H1 (cell line): Measurements from ENCODE around the gene SVIL. TPM values are rescaled to one million over a fixed set of nuclear protein-coding genes. Genes with fewer than 3 reads are reported as not detected.
A peak's percentile ranks its signal among the peaks of the same experiment; 100 is the strongest.

Experiments used
- CTCF ChIA-PET: fragments of 300-600 bp; sonication (Branson Sonifier 250); formaldehyde crosslinking; loops from one replicate; lab custom pipeline; 2021; ENCODE audit not compliant: partially characterized antibody; lab: Charles Lee
- POLR2A ChIA-PET: fragments of 300-600 bp; sonication (Branson Sonifier 250); formaldehyde crosslinking; loops from one replicate; lab custom pipeline; 2021; ENCODE audit warnings: inconsistent platforms; ENCODE audit not compliant: partially characterized antibody; lab: Charles Lee
- DNase-seq, 2 experiments: peaks; one replicate each; pipeline versions ENCODE4 v3.0.0 to v3.0.0-alpha.2; 2010 to 2022; ENCODE audit warnings: low spot score in 2 of 2, low read depth in 1 of 2, mixed read lengths in 1 of 2
- FAIRE-seq: peaks from 2 replicates; lab custom pipeline; 2011; peaks lifted over from hg19 to GRCh38; lab: Jason Lieb, UNC
- H2AFZ ChIP-seq: 2 replicates; pipeline ENCODE4 v1.8.1; 2012; ENCODE audit warnings: low read length, inconsistent platforms
- H2AK5ac ChIP-seq: 2 replicates; pipeline ENCODE4 v1.6.1; 2013; ENCODE audit warnings: low read depth, low read length
- H2BK120ac ChIP-seq: replicated peaks from 2 replicates; pipeline ENCODE3; 2013; ENCODE audit warnings: low read depth, low read length, inconsistent platforms
- H2BK12ac ChIP-seq: 2 replicates; pipeline ENCODE4 v1.6.1; 2013; ENCODE audit warnings: low read depth, low read length
- H2BK15ac ChIP-seq: 2 replicates; pipeline ENCODE4 v1.6.1; 2013; ENCODE audit warnings: low read length
- H2BK20ac ChIP-seq: 2 replicates; pipeline ENCODE4 v1.6.1; 2013; ENCODE audit warnings: low read length
- H2BK5ac ChIP-seq: 2 replicates; pipeline ENCODE4 v1.6.1; 2013; ENCODE audit warnings: low read depth, low read length
- H3K14ac ChIP-seq: 2 replicates; pipeline ENCODE4 v1.6.1; 2013; ENCODE audit warnings: inconsistent platforms; ENCODE audit not compliant: insufficient read length
- H3K18ac ChIP-seq: 2 replicates; pipeline ENCODE4 v1.6.1; 2013; ENCODE audit warnings: low read length; ENCODE audit errors: extremely low read depth
- H3K23ac ChIP-seq: 2 replicates; pipeline ENCODE4 v1.6.1; 2013; ENCODE audit warnings: inconsistent platforms; ENCODE audit not compliant: insufficient read length
- H3K23me2 ChIP-seq: 2 replicates; pipeline ENCODE4 v1.6.1; 2013; ENCODE audit warnings: low read depth, low read length
- H3K27ac ChIP-seq: 2 replicates; pipeline ENCODE4 v1.6.1; 2011; ENCODE audit warnings: low read depth, low read length, inconsistent platforms
- H3K27me3 ChIP-seq, 4 experiments: replicated peaks in 1 of 4; 1 replicate in 1 of 4; 2 replicates in 3 of 4; pipeline versions ENCODE4 v1.6.1 to v1.8.1; 2011 to 2013; ENCODE audit warnings: low read length in 3 of 4, mild to moderate bottlenecking in 3 of 4, inconsistent platforms in 2 of 4, mixed read lengths in 2 of 4, moderate library complexity in 1 of 4; ENCODE audit not compliant: control insufficient read depth in 3 of 4, insufficient read depth in 3 of 4; ENCODE audit errors: extremely low read depth in 1 of 4
- H3K36me3 ChIP-seq, 4 experiments: 2 replicates each; pipeline versions ENCODE4 v1.6.1 to v1.8.1; 2011 to 2013; ENCODE audit warnings: mild to moderate bottlenecking in 4 of 4, low read length in 3 of 4, moderate library complexity in 2 of 4, control low read depth in 1 of 4, inconsistent platforms in 1 of 4; ENCODE audit not compliant: insufficient read depth in 4 of 4, control insufficient read depth in 2 of 4
- H3K4ac ChIP-seq: replicated peaks from 2 replicates; pipeline ENCODE3; 2013; ENCODE audit warnings: low read length, low read depth, mixed read lengths, inconsistent platforms; ENCODE audit not compliant: insufficient read length
- H3K4me1 ChIP-seq, 4 experiments: replicated peaks in 1 of 4; 1 replicate in 1 of 4; 2 replicates in 3 of 4; pipeline versions ENCODE4 v1.6.1 to v1.8.1; 2011 to 2013; ENCODE audit warnings: low read length in 3 of 4, inconsistent platforms in 2 of 4, mixed read lengths in 1 of 4; ENCODE audit not compliant: insufficient read depth in 4 of 4, control insufficient read depth in 3 of 4
- H3K4me2 ChIP-seq, 2 experiments: 2 replicates each; pipeline versions ENCODE4 v1.6.1 to v1.8.1; 2011 to 2013; ENCODE audit warnings: low read depth in 2 of 2, low read length in 2 of 2, control low read depth in 1 of 2, inconsistent platforms in 1 of 2, mild to moderate bottlenecking in 1 of 2; ENCODE audit not compliant: insufficient read depth in 1 of 2
- H3K4me3 ChIP-seq, 4 experiments: fragments of 200-600, 300-600 bp in 1 of 4; sonication (generic), shearing (Covaris generic), sonication (Bioruptor Twin) in 1 of 4; 2 replicates each; pipeline versions ENCODE4 v1.5.1 to v1.8.1; 2011 to 2016; ENCODE audit warnings: low read length in 4 of 4, low read depth in 3 of 4, control low read depth in 2 of 4, inconsistent platforms in 2 of 4, mild to moderate bottlenecking in 2 of 4, mixed read lengths in 1 of 4, moderate library complexity in 1 of 4; ENCODE audit not compliant: insufficient read depth in 2 of 4; ENCODE audit errors: extremely low read depth in 1 of 4
- H3K56ac ChIP-seq: replicated peaks from 2 replicates; pipeline ENCODE3; 2013; ENCODE audit warnings: low read depth, mild to moderate bottlenecking, mixed read lengths, low read length, inconsistent platforms; ENCODE audit not compliant: insufficient read length
- H3K79me1 ChIP-seq: 2 replicates; pipeline ENCODE4 v1.6.1; 2013; ENCODE audit warnings: low read depth, low read length, control low read depth
- H3K79me2 ChIP-seq, 2 experiments: 2 replicates each; pipeline versions ENCODE4 v1.6.1 to v1.8.1; 2012 to 2013; ENCODE audit warnings: low read length in 2 of 2, mild to moderate bottlenecking in 2 of 2, inconsistent platforms in 1 of 2; ENCODE audit not compliant: insufficient read depth in 2 of 2, control insufficient read depth in 1 of 2
- H3K9ac ChIP-seq, 4 experiments: replicated peaks in 1 of 4; 1 replicate in 1 of 4; 2 replicates in 3 of 4; pipeline versions ENCODE4 v1.6.1 to v1.8.1; 2011 to 2013; ENCODE audit warnings: low read depth in 3 of 4, low read length in 3 of 4, control low read depth in 2 of 4, mild to moderate bottlenecking in 2 of 4, moderate library complexity in 2 of 4, inconsistent platforms in 1 of 4; ENCODE audit errors: extremely low read depth in 1 of 4
- H3K9me3 ChIP-seq, 2 experiments: 2 replicates each; pipeline versions ENCODE4 v1.6.1 to v1.8.1; 2012 to 2013; ENCODE audit warnings: mild to moderate bottlenecking in 2 of 2, moderate library complexity in 2 of 2, control low read depth in 1 of 2, inconsistent platforms in 1 of 2, low read depth in 1 of 2, low read length in 1 of 2, mixed read lengths in 1 of 2; ENCODE audit not compliant: insufficient read depth in 2 of 2
- H4K20me1 ChIP-seq, 2 experiments: replicated peaks in 1 of 2; 2 replicates each; pipeline versions ENCODE3 to v1.8.1; 2011 to 2013; ENCODE audit warnings: inconsistent platforms in 2 of 2, low read length in 2 of 2, mild to moderate bottlenecking in 1 of 2; ENCODE audit not compliant: insufficient read depth in 2 of 2, control insufficient read depth in 1 of 2
- H4K5ac ChIP-seq: 2 replicates; pipeline ENCODE4 v1.6.1; 2013; ENCODE audit warnings: low read length, low read depth, mixed read lengths, inconsistent platforms; ENCODE audit not compliant: insufficient read length
- H4K8ac ChIP-seq: 2 replicates; pipeline ENCODE4 v1.8.0; 2013; ENCODE audit warnings: mild to moderate bottlenecking, moderate library complexity, low read length, inconsistent platforms; ENCODE audit not compliant: insufficient read depth; ENCODE audit errors: extremely low read depth
- H4K91ac ChIP-seq: replicated peaks from 2 replicates; pipeline ENCODE3; 2013; ENCODE audit warnings: low read length, mixed read lengths, inconsistent platforms; ENCODE audit not compliant: insufficient read length
- CEBPB ChIP-seq: IDR thresholded peaks from 2 replicates; pipeline ENCODE4 v1.6.1; 2012; ENCODE audit warnings: low read depth, low read length
- KDM5A ChIP-seq: fragments of 200-600 bp; IDR thresholded peaks from 2 replicates; pipeline ENCODE4 v1.7.1; 2012; ENCODE audit warnings: mild to moderate bottlenecking, low read length, inconsistent platforms, mixed read lengths
- WGBS, 2 experiments: shearing (Covaris generic) in 1 of 2; methylation state at CpG; one replicate each; pipeline versions ENCODE4 v1.1.6 to v1.1.7; 2013 to 2015; ENCODE audit warnings: low lambda C conversion rate in 2 of 2, mixed read lengths in 2 of 2, inconsistent platforms in 1 of 2, low coverage in 1 of 2, missing lambda C conversion rate in 1 of 2; ENCODE audit not compliant: insufficient replicate concordance in 2 of 2, insufficient coverage in 1 of 2, insufficient read length in 1 of 2; ENCODE audit errors: extremely low coverage in 1 of 2, missing lambda C conversion rate in 1 of 2; 5-methylcytosine and 5-hydroxymethylcytosine counted together
- polyA plus RNA-seq, 7 experiments: library from polyadenylated mRNA; depleted of rRNA in 3 of 7; stranded (reverse) in 5 of 7; unstranded in 2 of 7; fragments of >200 nt in 5 of 7; fragments of 200-250 nt in 2 of 7; gene quantifications; 1 replicate in 5 of 7; 2 replicates in 1 of 7; 4 replicates in 1 of 7; pipeline versions ENCODE4 v1.2.1 to v1.2.3, GENCODE V29; 2011 to 2013; ENCODE audit warnings: missing spikeins in 2 of 7, mixed read lengths in 2 of 7
- total RNA-seq: library from RNA; stranded (reverse); fragmentation: NEBNext Ultra II Directional; extraction: Animal tissue kit (Norgen Biotek cat#: 25700); gene quantifications from 2 replicates; pipeline ENCODE4 v1.2.1, GENCODE V29; 2021

SVIL gene
- total and polyA plus RNA-seq, 2 of the 8 experiments (the other 6 are each of a cell fraction or from before 2014, with no cell fraction given) = 4.7 to 15.4 TPM

GRCh38 chr10:29635711-29636144, 957 bp upstream of the SVIL start:
- H3K14ac ChIP-seq = no peak overlapping the region
- 52% methylated on average over 4 of the region's 4 CpGs; no CpG with 5 or more reads in 1 of the 2 experiments for WGBS, 2 experiments
- TF ChIP-seq CEBPB (no peak), KDM5A (no peak)
- H3K4me1 ChIP-seq = peaks cover 9 to 13% (median 11%) of the 10 kb centered on the region in 4 experiments; a peak in 5 of 7 replicates
- no peak overlapping the region for H3K56ac ChIP-seq
- H3K23me2 ChIP-seq = no peaks in the 10 kb centered on the region
- POLR2A ChIA-PET = interaction anchor here (1.4 kb wide), 1 partner anchor 12 kb away, joined by 5 read pairs; no protein-coding TSS in a partner anchor
- no peak overlapping the region for H2BK15ac ChIP-seq
- no peak overlapping the region for H2BK12ac ChIP-seq
- DNase-seq (no peak), FAIRE-seq (no peak)
- H3K9me3 ChIP-seq = no peaks in the 10 kb centered on the region
- 0 out of 2 replicates have a peak, but pooled peaks cover 2% of the 10 kb centered on the region for H3K79me1 ChIP-seq
- H3K79me2 ChIP-seq = peaks cover 0 to 4% of the 10 kb centered on the region in 2 experiments; a peak in 1 of 4 replicates
- peak overlapping the region in 1 of 4 experiments; percentile 18; a peak in 1 of 8 replicates for H3K4me3 ChIP-seq
- no peak overlapping the region for H2AK5ac ChIP-seq
- no peak overlapping the region for H3K27ac ChIP-seq
- H3K4ac ChIP-seq = no peak overlapping the region
- CTCF ChIA-PET = interaction anchor here (1.1 to 1.6 kb wide), 4 partner anchors 8 to 51 kb away, joined by 3 to 5 read pairs (median 3); no protein-coding TSS in a partner anchor
- H2BK5ac ChIP-seq = no peak overlapping the region
- no peak overlapping the region; a peak in 1 of 4 replicates for H3K4me2 ChIP-seq
- no peaks in the 10 kb centered on the region for H4K20me1 ChIP-seq
- no peak overlapping the region for H2BK20ac ChIP-seq
- H4K8ac ChIP-seq = no peak overlapping the region
- H3K27me3 ChIP-seq = no peaks in the 10 kb centered on the region
- H2AFZ ChIP-seq = no peak overlapping the region
- no peak overlapping the region for H3K23ac ChIP-seq
- peak overlapping the region; percentile 29 for H4K5ac ChIP-seq
- H4K91ac ChIP-seq = no peak overlapping the region
- no peak overlapping the region; the same call in 1 of the 2 replicates for H3K18ac ChIP-seq
- H2BK120ac ChIP-seq = peak overlapping the region; percentile 18
- no peak overlapping the region; a peak in 1 of 7 replicates for H3K9ac ChIP-seq
- H3K36me3 ChIP-seq = no peaks in the 10 kb centered on the region
